LNCAP (cell line): ENCODE data around the gene DUSP10.

ENCODE experiments used
- TF ChIP-seq, protein P1 (sequence below): fragments of 450-650 bp; IDR thresholded peaks from 2 replicates; pipeline ENCODE4 v1.5.1; 2017; ENCODE audit warnings: mild to moderate bottlenecking

Gene DUSP10

GRCh38 chr1:221775206-221775605 is 33.3 kb upstream of the DUSP10 start:
- TF ChIP-seq, protein P1, sequence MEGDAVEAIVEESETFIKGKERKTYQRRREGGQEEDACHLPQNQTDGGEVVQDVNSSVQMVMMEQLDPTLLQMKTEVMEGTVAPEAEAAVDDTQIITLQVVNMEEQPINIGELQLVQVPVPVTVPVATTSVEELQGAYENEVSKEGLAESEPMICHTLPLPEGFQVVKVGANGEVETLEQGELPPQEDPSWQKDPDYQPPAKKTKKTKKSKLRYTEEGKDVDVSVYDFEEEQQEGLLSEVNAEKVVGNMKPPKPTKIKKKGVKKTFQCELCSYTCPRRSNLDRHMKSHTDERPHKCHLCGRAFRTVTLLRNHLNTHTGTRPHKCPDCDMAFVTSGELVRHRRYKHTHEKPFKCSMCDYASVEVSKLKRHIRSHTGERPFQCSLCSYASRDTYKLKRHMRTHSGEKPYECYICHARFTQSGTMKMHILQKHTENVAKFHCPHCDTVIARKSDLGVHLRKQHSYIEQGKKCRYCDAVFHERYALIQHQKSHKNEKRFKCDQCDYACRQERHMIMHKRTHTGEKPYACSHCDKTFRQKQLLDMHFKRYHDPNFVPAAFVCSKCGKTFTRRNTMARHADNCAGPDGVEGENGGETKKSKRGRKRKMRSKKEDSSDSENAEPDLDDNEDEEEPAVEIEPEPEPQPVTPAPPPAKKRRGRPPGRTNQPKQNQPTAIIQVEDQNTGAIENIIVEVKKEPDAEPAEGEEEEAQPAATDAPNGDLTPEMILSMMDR: no peak

GRCh38 chr1:221774054-221774842 is 32.4 kb upstream of the DUSP10 start:
- TF ChIP-seq, protein P1: no peak

DNA sequence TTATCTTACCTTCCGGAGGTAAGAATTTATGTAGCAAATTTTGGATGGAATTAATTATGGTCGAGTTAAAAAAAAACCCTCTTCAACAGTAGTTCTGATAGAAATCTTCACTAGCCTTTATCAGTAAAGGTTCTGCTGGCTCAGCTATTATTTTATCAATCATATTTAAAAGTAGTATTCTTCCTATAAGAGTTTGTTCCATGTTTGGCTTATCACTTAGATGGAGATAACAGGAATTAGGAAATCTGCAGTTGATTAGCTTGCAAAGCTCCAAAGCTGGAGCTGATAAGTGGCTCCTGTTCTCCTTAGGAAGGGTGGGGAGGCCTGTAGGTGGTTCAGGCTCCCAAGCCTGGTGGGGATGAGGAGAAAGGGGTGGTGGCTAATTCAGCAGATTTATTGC is 31.5 kb upstream of the DUSP10 start:
- TF ChIP-seq, protein P1: no peak

- TF ChIP-seq, protein P1: no peak
These were observed 30.2 kb upstream of the DUSP10 start for GRCh38 chr1:221772117-221772516.

GRCh38 chr1:221768444-221769066 is 26.7 kb upstream of the DUSP10 start:
- TF ChIP-seq, protein P1: no peak

- TF ChIP-seq, protein P1: no peak
These were observed 24.3 kb upstream of the DUSP10 start for GRCh38 chr1:221766210-221766609.

GRCh38 chr1:221765527-221765926 is 23.6 kb upstream of the DUSP10 start:
- TF ChIP-seq, protein P1: no peak
